Heart right ventricle (tissue), 16 donors: Measurements from ENCODE around the gene LMX1B. TPM values are rescaled to one million over a fixed set of nuclear protein-coding genes. Genes with fewer than 3 reads are reported as not detected.
"Not testable (repeated sequence)": the region's sequence is repeated elsewhere in the genome, so short reads cannot be mapped to it uniquely, and the experiment has no call there.

Experiments
- ATAC-seq, 8 donors: fragments of 200-7000 bp; cut with Tn5 transposase; one replicate each; pipeline ENCODE4 v1.9.1; 2020; ENCODE audit warnings: mild to moderate bottlenecking in 8 of 8, moderate library complexity in 8 of 8, moderate number of reproducible peaks in 1 of 8
- DNase-seq, 2 donors: peaks; one replicate each; pipeline ENCODE4 v3.0.0-alpha.2; 2020
- H3K27ac ChIP-seq, 10 donors: fragments of 200-600 bp; sonication (generic) in 2 of 10; one replicate each; pipeline versions ENCODE4 v1.5.0 to v1.8.0; 2020 to 2022; ENCODE audit warnings: mild to moderate bottlenecking in 3 of 10
- H3K27me3 ChIP-seq, 7 donors: fragments of 200-600 bp; one replicate each; pipeline ENCODE4 v1.8.0; 2021 to 2022; ENCODE audit warnings: mild to moderate bottlenecking in 2 of 7
- H3K36me3 ChIP-seq, 9 donors: fragments of 200-600 bp; sonication (generic) in 1 of 9; one replicate each; pipeline versions ENCODE4 v1.5.0 to v1.8.0; 2020 to 2022; ENCODE audit warnings: mild to moderate bottlenecking in 2 of 9
- H3K4me1 ChIP-seq, 9 donors: fragments of 200-600 bp; sonication (generic) in 1 of 9; one replicate each; pipeline versions ENCODE4 v1.5.0 to v1.8.0; 2020 to 2022; ENCODE audit warnings: mild to moderate bottlenecking in 4 of 9
- H3K4me3 ChIP-seq, 10 donors: fragments of 200-600 bp; sonication (generic) in 2 of 10; one replicate each; pipeline versions ENCODE4 v1.5.0 to v1.8.0; 2020 to 2022; ENCODE audit warnings: mild to moderate bottlenecking in 7 of 10, moderate library complexity in 2 of 10
- H3K9me3 ChIP-seq, 11 donors: fragments of 200-600 bp in 10 of 11; sonication (generic) in 2 of 11; one replicate each; pipeline versions ENCODE4 v1.5.0 to v1.8.0; 2013 to 2022; ENCODE audit warnings: mild to moderate bottlenecking in 2 of 11, control low read depth in 1 of 11, moderate library complexity in 1 of 11
- CTCF ChIP-seq, 9 donors: fragments of 200-600 bp; sonication (generic) in 2 of 9; IDR thresholded peaks; one replicate each; pipeline versions ENCODE4 v1.5.0 to v1.8.0; 2021 to 2022; ENCODE audit warnings: antibody characterized with exemption in 9 of 9, mild to moderate bottlenecking in 5 of 9, moderate library complexity in 1 of 9
- WGBS, 2 donors: extraction: QIAGEN DNeasy Blood & Tissue Kit; methylation state at CpG; one replicate each; pipeline ENCODE4 v1.1.7; 2013; ENCODE audit warnings: inconsistent platforms in 1 of 2; 5-methylcytosine and 5-hydroxymethylcytosine counted together
- intact Hi-C, 10 donors: fragments of 100-400 bp; cut with DNase I; formaldehyde crosslinking; loops; one replicate each; pipeline versions ENCODE4 v1.11.1 to v1.14.2; 2022
- polyA plus RNA-seq, 2 donors: library from polyadenylated mRNA; stranded (reverse); fragments of 200-250 nt; gene quantifications; one replicate each; pipeline ENCODE4 v1.2.3, GENCODE V29; 2013
- total RNA-seq, 10 donors: library from RNA; stranded (reverse); fragmentation: NEBNext Ultra II Directional in 3 of 10; extraction: Animal tissue kit (Norgen Biotek cat#: 25700) in 3 of 10; gene quantifications; one replicate each; pipeline versions ENCODE4 v1.2.1 to v1.2.4, GENCODE V29; 2021 to 2023
- donor health status: Arrhythmogenic right ventricular cardiomyopathy.
- donor health status: ischemic (EF 13 %, LVEDD 7.1; RV severe dilation, severe dysfunction).
- donor health status: healthy with polysubstance abuse.
- donor health status: DM: no; HTN: yes; CAD: no.
- donor health status: DM: no; HTN: no; CAD: no.
- donor health status: ischemic (EF 25% LVEDD 6.9; RV normal size, moderate dysfunction).
- donor health status: ischemic (EF 25% LVEDD 5.7; RV mildly dilated, moderate dysfunction).
- donor health status: healthy.
- donor health status: DM: yes; HTN: yes; CAD: no.
- donor health status: Ischemic cardiomyopathy.
- donor health status: ischemic (EF 35%, LVEDD 5.7; RV mildly dilated, moderate dysfunction).
- donor health status: nonischemic (EF 11% LVEDD 7.7; RV severe dilation, severe dysfunction).
- donor health status: DM: yes; HTN: yes; CAD: no.
- donor health status: PGD.
- donor health status: ischemic (EF 29% LVEDD 5.4; RV normal size, mild dysfunction).
- donor health status: nonischemic (EF 23%, LVEDD 6.1; RV moderate dilation, normal function).

LMX1B gene
- total and polyA plus RNA-seq, 12 donors, result 0.25 to 0.97 (median 0.37) TPM

GRCh38 chr9:126730592-126730991 lies 116.9 kb downstream of the LMX1B start:
- ATAC-seq, H3K4me3 ChIP-seq, H3K4me1 ChIP-seq, DNase-seq, H3K36me3 ChIP-seq, H3K27ac ChIP-seq, intact Hi-C loops: not testable (repeated sequence)
- Histone ChIP-seq H3K9me3 (peaks cover 0 to 16% (median 10%) of the 10 kb centered on the region in 11 donors), H3K27me3 (peaks cover 0 to 46% (median 18%) of the 10 kb centered on the region in 7 donors)
- WGBS, 2 donors, result 84 to 93% methylated on average over 8 of the region's 8 CpGs

GRCh38 chr9:126733005-126733404 lies 119.3 kb downstream of the LMX1B start:
- Histone ChIP-seq H3K9me3 (peaks cover 0 to 26% (median 12%) of the 10 kb centered on the region in 11 donors), H3K27ac (no peak overlapping the region), H3K4me3 (no peak overlapping the region), H3K27me3 (peaks cover 0 to 35% (median 12%) of the 10 kb centered on the region in 7 donors), H3K36me3 (no peaks in the 10 kb centered on the region), H3K4me1 (no peaks in the 10 kb centered on the region)
- TF ChIP-seq CTCF (IDR thresholded peaks at IDR 0.05), result no peak
- intact Hi-C loops, result no loop called here
- 81 to 88% methylated on average over 3 of the region's 3 CpGs for WGBS, 2 donors
- ATAC-seq (no peak), DNase-seq (no peak)

GRCh38 chr9:126734877-126735276 lies 121.1 kb downstream of the LMX1B start:
- intact Hi-C loops, result no loop called here
- no peak for TF ChIP-seq CTCF (IDR thresholded peaks at IDR 0.05)

GRCh38 chr9:126735482-126735881 lies 121.8 kb downstream of the LMX1B start:
- Histone ChIP-seq H3K4me3 (no peak overlapping the region), H3K9me3 (peaks cover 0 to 26% (median 12%) of the 10 kb centered on the region in 11 donors), H3K36me3 (no peaks in the 10 kb centered on the region), H3K27me3 (peaks cover 0 to 42% (median 20%) of the 10 kb centered on the region in 7 donors), H3K4me1 (no peaks in the 10 kb centered on the region), H3K27ac (no peak overlapping the region)
- intact Hi-C loops, result no loop called here
- 96 to 98% methylated on average over 1 of the region's 1 CpG for WGBS, 2 donors
- no peak for DNase-seq
- ATAC-seq, result no peak
- TF ChIP-seq CTCF (IDR thresholded peaks at IDR 0.05), result no peak

More at GRCh38 chr9:126734877-126735276, 121.1 kb downstream of the LMX1B start:
- Histone ChIP-seq H3K27me3 (peaks cover 0 to 43% (median 14%) of the 10 kb centered on the region in 7 donors), H3K36me3 (no peaks in the 10 kb centered on the region), H3K27ac (no peak overlapping the region), H3K4me3 (no peak overlapping the region), H3K9me3 (peaks cover 0 to 26% (median 12%) of the 10 kb centered on the region in 11 donors), H3K4me1 (no peaks in the 10 kb centered on the region)
- 72 to 76% methylated on average over 2 of the region's 2 CpGs for WGBS, 2 donors
- DNase-seq (no peak), ATAC-seq (no peak)

GRCh38 chr9:126738553-126738952 lies 124.8 kb downstream of the LMX1B start:
- Histone ChIP-seq H3K4me1 (no peaks in the 10 kb centered on the region), H3K27ac (no peak overlapping the region), H3K27me3 (peaks cover 0 to 33% (median 10%) of the 10 kb centered on the region in 7 donors), H3K4me3 (no peak overlapping the region), H3K36me3 (no peaks in the 10 kb centered on the region), H3K9me3 (peaks cover 0 to 26% (median 12%) of the 10 kb centered on the region in 11 donors)
- WGBS, 2 donors, result 53 to 68% methylated on average over 1 of the region's 1 CpG
- intact Hi-C loops, result no loop called here
- no peak for ATAC-seq
- no peak for DNase-seq
- no peak for TF ChIP-seq CTCF (IDR thresholded peaks at IDR 0.05)
